ENCODE results near the gene IBA57. TPM values are rescaled to one million over a fixed set of nuclear protein-coding genes. Genes with fewer than 3 reads are reported as not detected.

The IBA57 gene
- total and polyA plus RNA-seq, 2 of the 8 experiments (the other 6 are each of a cell fraction or from before 2014, with no cell fraction given), result 2.6 to 5.9 TPM

GRCh38 chr1:228198977-228199590, 33.5 kb downstream of the IBA57 start (continued):
- no peak for TF ChIP-seq CHD7 (IDR thresholded peaks at IDR 0.05; ENCODE audit: insufficient replicate concordance, low read length)
- no peak for TF ChIP-seq JUN (IDR thresholded peaks at IDR 0.05; ENCODE audit: low read depth, low read length)
- TF ChIP-seq MAFK (IDR thresholded peaks at IDR 0.05; ENCODE audit: low read depth, low read length), result no peak
- no peak for TF ChIP-seq SAP30 (IDR thresholded peaks at IDR 0.05; ENCODE audit: insufficient read depth, insufficient replicate concordance, low read length)
- TF ChIP-seq ZNF274 (IDR thresholded peaks at IDR 0.05; ENCODE audit: borderline replicate concordance, extremely low read depth, low read length), result no peak
- TF ChIP-seq SP2 (IDR thresholded peaks at IDR 0.05; ENCODE audit: low read length), result no peak
- no peak for TF ChIP-seq CHD1 (IDR thresholded peaks at IDR 0.05; ENCODE audit: low read depth, low read length)
- TF ChIP-seq NANOG (IDR thresholded peaks at IDR 0.05; ENCODE audit: insufficient read depth, low read depth, low read length, poor library complexity, severe bottlenecking), result no peak
- TF ChIP-seq SUZ12 (IDR thresholded peaks at IDR 0.05; ENCODE audit: low read length), result no peak
- TF ChIP-seq ATF3 (IDR thresholded peaks at IDR 0.05; ENCODE audit: insufficient read depth, low read depth, low read length), result no peak
